OCI-LY1 (cell line): ENCODE results near the gene SLC9A1.

ENCODE experiments used
- CTCF ChIP-seq: fragments of 200-600 bp; sonication (generic), shearing (Covaris generic); IDR thresholded peaks from 2 replicates; pipeline ENCODE4 v1.5.1; 2017; ENCODE audit warnings: mild to moderate bottlenecking, antibody characterized with exemption, low read length, moderate library complexity, mixed read lengths
- EZH2 ChIP-seq: fragments of 200-600 bp; sonication (generic), shearing (Covaris generic); IDR thresholded peaks from 2 replicates; pipeline ENCODE4 v1.8.0; 2017; ENCODE audit warnings: borderline replicate concordance, mixed run types, mild to moderate bottlenecking, antibody characterized with exemption, low read length, moderate library complexity, mixed read lengths

- TF ChIP-seq CTCF, result no peak
- TF ChIP-seq EZH2, result no peak
Measured at GRCh38 chr1:27138368-27138767, 16.6 kb downstream of the SLC9A1 start.
